ENCODE results near the gene JOSD2. TPM values are rescaled to one million over a fixed set of nuclear protein-coding genes. Genes with fewer than 3 reads are reported as not detected.

The JOSD2 gene, protein sequence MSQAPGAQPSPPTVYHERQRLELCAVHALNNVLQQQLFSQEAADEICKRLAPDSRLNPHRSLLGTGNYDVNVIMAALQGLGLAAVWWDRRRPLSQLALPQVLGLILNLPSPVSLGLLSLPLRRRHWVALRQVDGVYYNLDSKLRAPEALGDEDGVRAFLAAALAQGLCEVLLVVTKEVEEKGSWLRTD
- 33.6 TPM for total RNA-seq

- DNase-seq (ENCODE audit: low spot score) (peak; percentile 99), ATAC-seq (peak; percentile 96)
- intact Hi-C loops (cut with DNase I): no loop called here
Observed at GRCh38 chr19:50511069-50511822, at the start of gene JOSD2. TSS of gene JOSD2 (minus strand) at chr19:50511191. CDS start at chr19:50510431, 760 bp downstream.

- no peak for DNase-seq (ENCODE audit: low spot score)
- ATAC-seq: no peak
- intact Hi-C loops (cut with DNase I): no loop called here
Observed at GRCh38 chr19:50559636-50560035, 48.6 kb upstream of the JOSD2 start.

DNA sequence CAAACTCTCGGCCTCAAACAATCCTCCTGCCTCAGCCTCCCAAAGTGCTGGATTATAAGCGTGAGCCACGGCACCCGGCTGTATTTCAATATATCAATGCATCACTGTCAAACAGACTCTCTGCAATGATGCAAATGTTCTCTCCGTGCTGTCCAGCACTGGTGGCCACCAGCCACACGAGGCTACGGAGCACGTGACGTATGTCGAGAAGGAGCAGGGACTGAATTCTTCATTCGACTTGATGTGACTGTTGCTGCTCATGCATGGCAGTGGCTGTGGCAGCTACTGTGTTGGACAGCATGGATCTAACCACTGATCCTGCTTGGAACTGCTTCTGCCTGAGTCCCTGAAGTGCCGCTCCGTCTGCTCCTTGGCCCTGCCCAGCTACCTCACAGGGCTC is 47.5 kb upstream of the JOSD2 start:
- intact Hi-C loops (cut with DNase I): no loop called here
- no peak for DNase-seq (ENCODE audit: low spot score)
- ATAC-seq: no peak

- intact Hi-C loops (cut with DNase I): no loop called here
- DNase-seq (ENCODE audit: low spot score) (no peak), ATAC-seq (no peak)
Observed at GRCh38 chr19:50558039-50558438, 47.0 kb upstream of the JOSD2 start.

DNA sequence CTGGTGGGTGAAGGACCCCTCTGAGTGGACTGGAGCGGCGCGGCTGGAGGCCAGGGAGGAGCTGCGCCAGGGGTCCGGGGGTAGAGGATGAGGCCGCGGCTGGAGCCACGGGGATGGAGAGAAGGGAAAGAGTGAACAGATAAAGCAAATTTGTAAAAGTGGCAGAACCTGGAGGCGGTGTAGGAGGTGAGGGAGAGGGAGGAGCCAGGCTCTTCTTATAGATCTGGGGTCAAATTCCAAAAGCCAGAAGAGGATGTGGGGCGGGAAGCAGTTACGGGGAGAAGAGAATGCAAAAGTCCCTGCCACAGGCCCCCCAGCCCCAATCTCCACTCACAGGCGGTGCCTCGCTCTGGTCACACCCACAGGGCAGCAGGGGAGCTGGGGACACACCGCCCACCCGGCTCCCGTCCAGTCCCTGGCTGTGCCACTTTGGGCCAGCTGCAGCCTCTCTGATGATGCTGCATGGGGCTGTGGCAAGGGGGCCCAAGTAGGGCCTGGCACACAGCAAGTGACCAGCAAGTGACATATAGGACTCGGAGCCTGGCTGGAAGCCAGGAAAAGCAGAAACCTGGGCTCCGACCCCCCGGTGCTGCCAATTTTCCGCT is 46.1 kb upstream of the JOSD2 start:
- intact Hi-C loops (cut with DNase I): no loop called here
- DNase-seq (ENCODE audit: low spot score) (no peak), ATAC-seq (no peak)

GRCh38 chr19:50556282-50557008 is 45.5 kb upstream of the JOSD2 start:
- DNase-seq (ENCODE audit: low spot score) (peak; percentile 84), ATAC-seq (peak; percentile 77)
- intact Hi-C loops (cut with DNase I): no loop called here

DNA sequence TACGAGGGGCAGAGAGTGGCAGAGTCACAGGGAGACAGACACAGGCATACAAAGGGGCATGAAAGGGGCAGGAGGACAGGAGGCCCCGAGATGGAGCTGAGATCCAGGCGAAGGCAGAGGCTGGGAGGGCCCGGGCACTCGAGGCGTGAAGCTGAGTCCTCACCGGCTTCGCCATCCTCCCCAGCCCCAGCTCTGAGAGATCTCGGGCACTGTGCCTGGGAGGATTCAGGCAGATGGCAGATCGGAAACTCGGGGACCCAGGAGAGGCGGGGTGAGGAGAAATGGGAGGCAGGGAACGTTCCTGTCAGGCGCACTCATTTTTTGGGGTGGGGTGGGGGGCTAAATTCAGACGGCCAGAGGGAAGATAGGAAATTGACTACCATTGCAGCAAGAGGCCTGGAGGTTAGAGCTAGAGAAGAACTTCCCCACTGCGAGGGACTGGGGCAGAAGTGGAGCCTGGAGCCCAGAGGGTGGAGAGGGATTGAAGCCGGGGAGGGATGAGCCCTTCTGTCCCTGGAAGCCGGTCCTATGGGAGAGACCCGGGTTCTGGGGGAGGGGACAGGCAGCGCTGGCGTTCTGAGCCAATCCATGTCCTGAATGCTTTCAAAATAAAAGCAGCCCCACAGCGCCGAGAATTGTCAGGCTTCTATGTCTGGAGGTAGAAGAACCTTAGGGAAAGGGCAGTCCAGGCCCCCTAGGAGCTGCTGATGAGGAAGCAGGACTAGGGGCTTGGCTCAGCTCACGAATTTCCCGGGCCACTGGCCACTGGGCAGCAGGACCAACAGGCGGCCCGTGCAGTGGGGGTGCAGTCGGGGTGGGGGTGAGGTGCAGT is 44.7 kb upstream of the JOSD2 start:
- ATAC-seq (peak; percentile 16), DNase-seq (ENCODE audit: low spot score) (no peak)
- intact Hi-C loops (cut with DNase I): no loop called here

- intact Hi-C loops (cut with DNase I): no loop called here
- DNase-seq (ENCODE audit: low spot score) (no peak), ATAC-seq (no peak)
Observed at GRCh38 chr19:50555033-50555432, 44.0 kb upstream of the JOSD2 start.

GRCh38 chr19:50554212-50554611 is 43.2 kb upstream of the JOSD2 start:
- no peak for ATAC-seq
- intact Hi-C loops (cut with DNase I): no loop called here
- DNase-seq (ENCODE audit: low spot score): no peak

- ATAC-seq: no peak
- no peak for DNase-seq (ENCODE audit: low spot score)
- intact Hi-C loops (cut with DNase I): no loop called here
Observed at GRCh38 chr19:50553134-50553703, 42.2 kb upstream of the JOSD2 start.

- intact Hi-C loops (cut with DNase I): no loop called here
- no peak for ATAC-seq
- no peak for DNase-seq (ENCODE audit: low spot score)
Observed at GRCh38 chr19:50552540-50552939, 41.5 kb upstream of the JOSD2 start.

DNA sequence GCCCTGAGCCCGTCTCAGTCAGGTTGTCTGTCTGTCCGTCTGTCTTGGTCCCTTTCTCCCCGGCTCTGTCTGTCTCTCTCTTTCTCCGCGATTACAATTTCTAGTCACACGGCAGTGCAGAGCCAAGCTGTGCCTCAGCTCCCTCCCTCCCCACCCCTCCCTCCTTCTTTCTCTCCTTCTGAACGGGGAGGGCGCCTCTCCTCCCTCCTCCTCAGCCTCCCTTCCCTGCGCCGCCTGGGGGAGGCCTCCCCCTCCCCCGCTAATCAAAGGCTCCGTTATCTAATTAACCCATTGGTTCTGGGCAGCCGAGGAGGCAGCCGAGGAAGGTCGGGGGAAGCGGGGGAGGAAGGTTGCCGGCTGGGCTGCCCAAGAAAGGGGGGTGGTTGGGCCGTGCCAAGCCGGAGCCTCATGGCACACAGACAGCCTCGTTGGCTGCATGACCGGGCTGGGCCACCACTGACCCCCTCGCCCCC is 40.8 kb upstream of the JOSD2 start:
- no peak for ATAC-seq
- intact Hi-C loops (cut with DNase I): no loop called here
- no peak for DNase-seq (ENCODE audit: low spot score)

DNA sequence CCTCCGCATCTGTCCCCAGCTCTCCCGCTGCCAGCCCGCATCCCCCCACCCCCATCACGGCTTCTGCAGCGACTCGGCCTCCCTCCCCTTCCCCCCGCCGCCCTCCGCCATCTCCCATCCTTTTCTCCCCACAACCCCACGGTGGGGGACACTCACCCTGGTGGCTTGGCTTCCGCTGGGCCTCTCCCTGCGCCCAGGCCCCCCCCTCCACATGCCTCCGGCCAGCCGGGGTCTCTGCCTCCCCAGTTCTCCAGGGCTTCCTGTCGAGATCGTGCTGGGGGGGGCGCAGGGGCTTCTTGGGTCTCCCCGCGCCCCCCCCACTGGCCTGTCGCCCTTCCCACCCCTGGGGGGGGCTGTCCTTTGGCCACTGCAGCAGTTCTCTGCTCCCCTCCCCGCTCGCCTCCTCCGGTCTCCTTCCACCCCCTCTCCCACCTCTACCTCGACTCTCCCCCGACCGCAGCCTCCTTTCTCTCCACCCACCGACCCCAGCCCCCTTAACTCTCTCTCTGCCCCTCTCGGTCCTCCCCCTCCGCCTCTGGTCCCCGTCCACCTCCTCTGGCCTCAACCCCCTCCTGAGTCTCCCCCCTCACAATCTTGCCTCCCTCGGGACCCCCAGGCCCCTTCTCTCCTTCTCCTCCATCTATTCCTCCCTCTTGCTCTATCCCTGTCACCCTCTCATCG is 40.2 kb upstream of the JOSD2 start:
- DNase-seq (ENCODE audit: low spot score): no peak
- ATAC-seq: no peak
- intact Hi-C loops (cut with DNase I): no loop called here

GRCh38 chr19:50550594-50550966 is 39.6 kb upstream of the JOSD2 start:
- no peak for DNase-seq (ENCODE audit: low spot score)
- no peak for ATAC-seq
- intact Hi-C loops (cut with DNase I): no loop called here

- intact Hi-C loops (cut with DNase I): no loop called here
- DNase-seq (ENCODE audit: low spot score) (no peak), ATAC-seq (no peak)
Observed at GRCh38 chr19:50549927-50550593, 39.1 kb upstream of the JOSD2 start.

- no peak for ATAC-seq
- intact Hi-C loops (cut with DNase I): no loop called here
- no peak for DNase-seq (ENCODE audit: low spot score)
Observed at GRCh38 chr19:50549059-50549926, 38.3 kb upstream of the JOSD2 start.
